CD14-positive monocyte (primary cell): ENCODE data around the gene SLC39A9. TPM values are rescaled to one million over a fixed set of nuclear protein-coding genes. Genes with fewer than 3 reads are reported as not detected.
A peak's percentile ranks its signal among the peaks of the same experiment; 100 is the strongest.

ENCODE experiments used
- DNase-seq, 3 donors: peaks; one replicate each; pipeline ENCODE4 v3.0.0-alpha.2; 2011 to 2022
- H2AFZ ChIP-seq: 2 replicates; pipeline ENCODE4 v1.6.0; 2012; ENCODE audit warnings: mild to moderate bottlenecking, low read depth, low read length, inconsistent platforms; ENCODE audit not compliant: insufficient read depth, poor library complexity, severe bottlenecking
- H3K27ac ChIP-seq, 2 donors: 1 replicate in 1 of 2; 2 replicates in 1 of 2; pipeline ENCODE4 v1.5.1; 2012 to 2013; ENCODE audit warnings: low read length in 2 of 2, control low read depth in 1 of 2, inconsistent platforms in 1 of 2, low read depth in 1 of 2, mild to moderate bottlenecking in 1 of 2
- H3K27me3 ChIP-seq, 2 donors: one replicate each; pipeline versions ENCODE4 v1.6.0 to v1.6.1; 2011 to 2013; ENCODE audit warnings: low read length in 2 of 2; ENCODE audit not compliant: control insufficient read depth in 2 of 2, insufficient read depth in 2 of 2
- H3K36me3 ChIP-seq, 2 donors: replicated peaks in 1 of 2; 1 replicate in 1 of 2; 2 replicates in 1 of 2; pipeline versions ENCODE4 v1.5.1 to v1.6.1; 2012 to 2013; ENCODE audit warnings: low read length in 2 of 2, control low read depth in 1 of 2, inconsistent platforms in 1 of 2, mild to moderate bottlenecking in 1 of 2; ENCODE audit not compliant: insufficient read depth in 2 of 2, control insufficient read depth in 1 of 2
- H3K4me1 ChIP-seq, 2 donors: 1 replicate in 1 of 2; 2 replicates in 1 of 2; pipeline versions ENCODE4 v1.5.1 to v1.6.1; 2012 to 2013; ENCODE audit warnings: low read length in 2 of 2, control low read depth in 1 of 2, inconsistent platforms in 1 of 2, mild to moderate bottlenecking in 1 of 2, moderate library complexity in 1 of 2; ENCODE audit not compliant: insufficient read depth in 2 of 2, control insufficient read depth in 1 of 2
- H3K4me2 ChIP-seq: replicated peaks from 2 replicates; pipeline ENCODE3; 2012; ENCODE audit warnings: low read length, moderate library complexity, mild to moderate bottlenecking; ENCODE audit not compliant: poor library complexity, severe bottlenecking; ENCODE audit errors: extremely low read depth
- H3K4me3 ChIP-seq, 3 experiments: fragments of 200-600 bp in 1 of 3; sonication (generic) in 1 of 3; replicated peaks in 1 of 3; 1 replicate in 2 of 3; 2 replicates in 1 of 3; pipeline ENCODE4 v1.5.1; 2011 to 2013; ENCODE audit warnings: low read length in 3 of 3, mild to moderate bottlenecking in 3 of 3, control low read depth in 2 of 3, low read depth in 2 of 3, inconsistent platforms in 1 of 3, moderate library complexity in 1 of 3
- H3K79me2 ChIP-seq: 2 replicates; pipeline ENCODE4 v1.6.0; 2012; ENCODE audit warnings: mild to moderate bottlenecking, control low read depth, inconsistent platforms, low read length, moderate library complexity; ENCODE audit not compliant: insufficient read depth
- H3K9ac ChIP-seq: 2 replicates; pipeline ENCODE4 v1.6.0; 2017; ENCODE audit warnings: low read length, mild to moderate bottlenecking; ENCODE audit not compliant: insufficient read depth, poor library complexity, severe bottlenecking
- H3K9me3 ChIP-seq, 2 donors: replicated peaks in 1 of 2; 1 replicate in 1 of 2; 2 replicates in 1 of 2; pipeline versions ENCODE4 v1.5.1 to v1.6.1; 2012 to 2013; ENCODE audit warnings: low read length in 2 of 2, control low read depth in 1 of 2; ENCODE audit not compliant: control insufficient read depth in 1 of 2, insufficient read depth in 1 of 2
- H4K20me1 ChIP-seq: 2 replicates; pipeline ENCODE4 v1.6.0; 2012; ENCODE audit warnings: mild to moderate bottlenecking, low read length, control low read depth, moderate library complexity; ENCODE audit not compliant: insufficient read depth
- H3K27ac Mint-ChIP-seq, 7 donors: one replicate each; pipeline ENCODE4 v1.8.0; 2020; ENCODE audit warnings: mild to moderate bottlenecking in 7 of 7, mixed read lengths in 7 of 7, moderate library complexity in 6 of 7, inconsistent platforms in 2 of 7
- H3K27me3 Mint-ChIP-seq, 3 donors: one replicate each; pipeline ENCODE4 v1.8.0; 2021 to 2022; ENCODE audit warnings: low read depth in 3 of 3, mild to moderate bottlenecking in 3 of 3, mixed read lengths in 3 of 3, moderate library complexity in 3 of 3, inconsistent platforms in 1 of 3
- H3K36me3 Mint-ChIP-seq, 2 donors: one replicate each; pipeline ENCODE4 v1.8.0; 2020; ENCODE audit warnings: mixed read lengths in 2 of 2, inconsistent platforms in 1 of 2, mild to moderate bottlenecking in 1 of 2
- H3K4me1 Mint-ChIP-seq: one replicate; pipeline ENCODE4 v1.8.0; 2020; ENCODE audit warnings: mild to moderate bottlenecking, mixed read lengths
- H3K4me3 Mint-ChIP-seq, 2 donors: one replicate each; pipeline ENCODE4 v1.8.0; 2020; ENCODE audit warnings: mild to moderate bottlenecking in 2 of 2, mixed read lengths in 2 of 2, moderate library complexity in 1 of 2
- H3K9me3 Mint-ChIP-seq, 7 donors: one replicate each; pipeline ENCODE4 v1.8.0; 2020 to 2022; ENCODE audit warnings: mixed read lengths in 7 of 7, mild to moderate bottlenecking in 6 of 7, moderate library complexity in 6 of 7, inconsistent platforms in 2 of 7
- WGBS: methylation state at CpG from one replicate; pipeline ENCODE4 v1.1.5; 2013; ENCODE audit warnings: missing lambda C conversion rate; ENCODE audit not compliant: insufficient coverage; 5-methylcytosine and 5-hydroxymethylcytosine counted together
- intact Hi-C, 2 donors: fragments of 100-400 bp; cut with micrococcal nuclease; formaldehyde crosslinking; loops; one replicate each; pipeline versions ENCODE4 v1.15.0 to v1.15.1; 2023
- polyA plus RNA-seq, 3 donors: library from polyadenylated mRNA; depleted of rRNA in 1 of 3; unstranded in 2 of 3; stranded (reverse) in 1 of 3; fragments of 300-500 nt in 2 of 3; fragments of >200 nt in 1 of 3; fragmentation: Illumina TruSeq in 2 of 3; gene quantifications; 1 replicate in 2 of 3; 2 replicates in 1 of 3; pipeline ENCODE4 v1.2.3, GENCODE V29; 2012 to 2021
- TF ChIP-seq, protein P1 (sequence below): fragments of 200-600 bp; IDR thresholded peaks from one replicate; pipeline ENCODE4 v1.8.0; 2022; ENCODE audit warnings: antibody characterized with exemption, mild to moderate bottlenecking

The SLC39A9 gene
- polyA plus RNA-seq, 3 donors, result 28.6 to 44.2 (median 37.6) TPM

DNA sequence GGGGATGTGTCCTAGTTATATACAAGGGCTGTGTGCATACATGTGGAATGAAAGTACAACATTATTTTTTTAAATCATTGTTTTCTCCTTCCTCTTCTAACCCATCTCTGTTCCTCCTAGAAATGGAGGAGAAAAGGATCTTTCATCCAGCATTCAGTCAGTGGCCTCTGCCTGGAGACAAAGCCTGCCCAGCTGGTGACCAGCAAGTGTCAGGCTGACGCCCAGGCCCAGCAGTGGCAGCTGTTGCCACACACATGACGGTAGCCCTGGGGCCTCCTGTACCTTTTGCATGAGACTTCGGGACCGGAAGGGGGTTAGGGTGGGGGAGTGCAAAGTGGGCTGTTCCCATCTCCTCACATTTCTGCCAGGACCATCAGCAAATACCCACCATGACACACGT, 46.6 kb upstream of the SLC39A9 start:
- H3K27me3 ChIP-seq, result no peaks in the 10 kb centered on the region
- H3K9me3 ChIP-seq, result no peaks in the 10 kb centered on the region
- H4K20me1 ChIP-seq, result no peaks in the 10 kb centered on the region
- peaks cover 11 to 16% of the 10 kb centered on the region in 2 donors for H3K4me1 ChIP-seq
- WGBS, result 63% methylated on average over 2 of the region's 5 CpGs
- H3K27ac ChIP-seq, result no peak overlapping the region
- TF ChIP-seq, protein P1, sequence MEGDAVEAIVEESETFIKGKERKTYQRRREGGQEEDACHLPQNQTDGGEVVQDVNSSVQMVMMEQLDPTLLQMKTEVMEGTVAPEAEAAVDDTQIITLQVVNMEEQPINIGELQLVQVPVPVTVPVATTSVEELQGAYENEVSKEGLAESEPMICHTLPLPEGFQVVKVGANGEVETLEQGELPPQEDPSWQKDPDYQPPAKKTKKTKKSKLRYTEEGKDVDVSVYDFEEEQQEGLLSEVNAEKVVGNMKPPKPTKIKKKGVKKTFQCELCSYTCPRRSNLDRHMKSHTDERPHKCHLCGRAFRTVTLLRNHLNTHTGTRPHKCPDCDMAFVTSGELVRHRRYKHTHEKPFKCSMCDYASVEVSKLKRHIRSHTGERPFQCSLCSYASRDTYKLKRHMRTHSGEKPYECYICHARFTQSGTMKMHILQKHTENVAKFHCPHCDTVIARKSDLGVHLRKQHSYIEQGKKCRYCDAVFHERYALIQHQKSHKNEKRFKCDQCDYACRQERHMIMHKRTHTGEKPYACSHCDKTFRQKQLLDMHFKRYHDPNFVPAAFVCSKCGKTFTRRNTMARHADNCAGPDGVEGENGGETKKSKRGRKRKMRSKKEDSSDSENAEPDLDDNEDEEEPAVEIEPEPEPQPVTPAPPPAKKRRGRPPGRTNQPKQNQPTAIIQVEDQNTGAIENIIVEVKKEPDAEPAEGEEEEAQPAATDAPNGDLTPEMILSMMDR, result no peak
- H3K27me3 Mint-ChIP-seq, result peaks cover 1 to 14% (median 10%) of the 10 kb centered on the region in 3 donors
- no peaks in the 10 kb centered on the region for H3K9me3 Mint-ChIP-seq
- H3K4me3 Mint-ChIP-seq, result no peak overlapping the region
- H3K79me2 ChIP-seq, result no peaks in the 10 kb centered on the region
- intact Hi-C loops, result no loop called here
- no peaks in the 10 kb centered on the region for H3K36me3 ChIP-seq
- H3K4me2 ChIP-seq, result no peak overlapping the region
- H3K4me1 Mint-ChIP-seq, result peaks cover 19% of the 10 kb centered on the region
- no peak overlapping the region for H3K9ac ChIP-seq
- H3K36me3 Mint-ChIP-seq, result no peaks in the 10 kb centered on the region
- no peak for DNase-seq
- no peak overlapping the region for H2AFZ ChIP-seq
- H3K4me3 ChIP-seq, result no peak overlapping the region
- no peak overlapping the region for H3K27ac Mint-ChIP-seq

DNA sequence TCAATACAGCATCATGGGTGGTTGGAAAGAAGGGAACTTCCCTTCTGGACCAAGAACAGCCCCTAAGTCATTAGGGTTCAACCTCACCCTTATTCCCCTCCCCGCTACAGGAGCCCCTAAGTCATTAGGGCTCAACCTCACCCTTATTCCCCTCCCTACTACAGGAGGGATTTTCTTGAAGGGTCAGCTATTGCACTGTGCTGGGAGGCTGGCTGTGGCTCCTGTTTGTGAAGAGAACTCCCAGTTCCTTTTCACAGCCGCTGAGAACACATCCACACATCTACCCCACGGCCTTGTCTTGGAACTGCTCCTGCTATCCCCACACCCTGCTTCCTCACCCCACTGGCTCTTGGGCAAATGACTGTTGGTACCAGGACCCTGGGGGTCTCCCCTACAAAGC, 45.3 kb upstream of the SLC39A9 start:
- Mint-ChIP-seq H3K9me3 (no peaks in the 10 kb centered on the region), H3K36me3 (no peaks in the 10 kb centered on the region), H3K4me3 (no peak overlapping the region), H3K27ac (peak overlapping the region in 1 of 7 donors; percentile 86), H3K27me3 (peaks cover 5 to 15% (median 9%) of the 10 kb centered on the region in 3 donors), H3K4me1 (peaks cover 19% of the 10 kb centered on the region)
- Histone ChIP-seq H3K4me3 (no peak overlapping the region), H2AFZ (no peak overlapping the region), H3K27ac (no peak overlapping the region), H3K4me2 (no peak overlapping the region), H3K9me3 (no peaks in the 10 kb centered on the region), H3K27me3 (no peaks in the 10 kb centered on the region), H3K4me1 (peaks cover 11 to 16% of the 10 kb centered on the region in 2 donors), H3K36me3 (no peaks in the 10 kb centered on the region), H3K9ac (no peak overlapping the region), H3K79me2 (no peaks in the 10 kb centered on the region), H4K20me1 (no peaks in the 10 kb centered on the region)
- TF ChIP-seq, protein P1, result no peak
- 81% methylated on average over 2 of the region's 3 CpGs for WGBS
- no peak for DNase-seq
- intact Hi-C loops, result no loop called here
